SK-N-MC (cell line): Measurements from ENCODE around the gene SLC25A41.

Source experiments
- EZH2 ChIP-seq: fragments of 200-600 bp; sonication (generic); IDR thresholded peaks from one replicate; pipeline ENCODE4 v1.6.1; 2017; ENCODE audit warnings: antibody characterized with exemption
- POLR2AphosphoS5 ChIP-seq: IDR thresholded peaks from 2 replicates; pipeline ENCODE4 v1.6.1; 2012; ENCODE audit warnings: mild to moderate bottlenecking, low read depth, low read length, borderline replicate concordance

DNA sequence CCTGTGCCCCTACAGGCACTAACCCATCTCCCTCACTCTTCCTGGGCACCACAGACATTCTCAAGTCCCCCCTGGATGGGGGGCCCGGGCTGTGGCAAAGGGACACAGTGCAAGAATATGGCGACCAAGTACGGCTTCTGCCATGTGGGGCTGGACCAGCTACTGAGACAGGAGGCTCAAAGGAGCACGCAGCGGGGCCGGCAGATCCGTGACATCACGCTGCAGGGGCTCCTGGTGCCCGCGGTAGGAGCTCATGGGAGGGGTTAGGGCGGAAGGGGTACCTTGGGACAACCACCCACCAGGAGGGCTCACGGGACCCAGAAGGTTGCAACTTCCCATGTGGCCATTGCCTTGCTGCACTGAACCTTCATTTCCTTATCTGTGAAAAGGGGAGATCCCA lies 37.3 kb downstream of the SLC25A41 start:
- TF ChIP-seq EZH2 (no peak), POLR2AphosphoS5 (no peak)
